Ammon's horn (tissue), 1 donor: ENCODE results near the gene MCAM.
A peak's percentile ranks its signal among the peaks of the same experiment; 100 is the strongest.

Experiments used
- DNase-seq: peaks from one replicate; pipeline ENCODE4 v3.0.0-alpha.2; 2016; ENCODE audit warnings: low spot score

MCAM gene

DNA sequence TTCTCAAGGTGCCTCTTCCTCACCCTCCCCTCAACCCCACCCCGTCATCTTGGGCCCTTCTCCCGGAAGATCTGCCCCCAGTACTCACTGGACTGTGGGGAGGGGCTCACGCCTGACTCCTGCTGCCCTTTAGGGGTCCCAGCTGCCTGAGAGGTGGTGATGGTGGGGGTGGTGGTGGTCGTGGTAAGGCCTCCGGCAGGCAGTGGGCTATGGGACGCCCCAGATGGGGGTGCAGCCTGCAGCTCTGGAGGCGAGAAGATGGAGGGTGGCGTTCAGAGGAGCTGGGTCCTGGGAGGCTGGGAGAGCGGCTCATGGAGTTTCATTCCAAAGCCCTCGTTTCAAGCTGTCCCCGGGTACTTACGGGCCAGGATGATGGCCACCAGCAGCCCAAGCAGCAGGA, 28.8 kb upstream of the MCAM start:
- DNase-seq = no peak

- DNase-seq = no peak
Observed at GRCh38 chr11:119344291-119345010, 27.5 kb upstream of the MCAM start.

DNA sequence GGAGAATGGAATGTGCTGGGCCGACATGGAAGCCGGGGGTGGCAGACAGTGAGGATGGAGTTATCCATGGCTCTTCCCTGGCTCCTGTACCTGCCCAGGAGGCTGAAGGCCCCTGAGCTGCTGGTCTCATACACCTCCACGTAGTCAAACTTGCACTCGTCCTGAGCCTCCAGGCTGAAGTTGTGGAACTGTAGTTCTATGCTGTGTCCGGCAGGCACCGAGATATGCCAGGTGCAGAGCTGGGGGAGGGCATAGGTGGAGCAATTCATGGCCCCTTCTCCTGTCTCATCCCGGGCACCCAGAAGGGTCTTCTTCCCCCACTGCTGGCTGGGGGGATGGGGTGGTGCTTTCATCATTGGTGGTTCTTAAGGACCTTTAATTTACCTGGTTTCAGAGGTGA, 26.8 kb upstream of the MCAM start:
- no peak for DNase-seq

- DNase-seq = no peak
Observed at GRCh38 chr11:119342362-119343130, 25.6 kb upstream of the MCAM start.

GRCh38 chr11:119342023-119342300, 25.0 kb upstream of the MCAM start:
- no peak for DNase-seq

DNA sequence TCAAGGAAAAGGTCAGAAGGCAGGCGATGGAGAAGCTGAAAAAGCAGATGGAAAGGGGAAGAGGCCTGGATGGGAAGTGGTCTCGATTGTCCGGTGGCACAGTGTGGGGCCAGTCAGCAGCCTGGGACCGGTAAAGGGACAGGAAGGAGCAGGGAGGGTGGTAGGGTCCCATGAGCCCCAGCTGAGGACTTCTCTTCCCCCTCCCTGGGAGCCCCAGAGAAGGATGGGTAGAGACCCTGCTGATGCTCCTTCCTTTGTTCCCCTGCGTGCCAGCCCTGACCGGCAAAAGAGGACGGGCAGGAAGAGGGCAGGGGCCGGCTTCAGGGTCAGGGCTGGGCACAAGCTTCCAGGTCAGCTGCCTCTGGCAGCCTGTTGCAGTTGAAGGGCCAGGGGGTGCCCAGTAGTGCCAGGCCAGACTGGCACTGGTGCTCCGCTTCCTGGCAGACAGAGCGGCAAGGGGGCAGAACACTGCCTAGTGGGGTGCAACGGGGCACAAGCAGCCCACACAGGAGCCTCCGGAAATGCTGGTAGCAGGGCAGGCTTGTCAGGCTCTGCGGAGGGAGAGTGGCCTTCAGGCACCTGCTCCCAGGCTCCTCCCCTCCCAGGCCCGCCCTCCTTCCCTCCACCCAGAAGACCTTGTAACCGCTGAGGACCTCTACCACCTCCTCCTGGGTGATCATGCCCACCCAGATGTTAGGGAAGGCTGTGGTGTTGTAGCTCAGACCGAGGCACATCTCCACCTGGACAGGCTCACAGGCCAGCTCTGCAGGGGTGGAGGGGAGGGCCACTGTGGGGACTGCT, 24.5 kb upstream of the MCAM start:
- no peak for DNase-seq

DNA sequence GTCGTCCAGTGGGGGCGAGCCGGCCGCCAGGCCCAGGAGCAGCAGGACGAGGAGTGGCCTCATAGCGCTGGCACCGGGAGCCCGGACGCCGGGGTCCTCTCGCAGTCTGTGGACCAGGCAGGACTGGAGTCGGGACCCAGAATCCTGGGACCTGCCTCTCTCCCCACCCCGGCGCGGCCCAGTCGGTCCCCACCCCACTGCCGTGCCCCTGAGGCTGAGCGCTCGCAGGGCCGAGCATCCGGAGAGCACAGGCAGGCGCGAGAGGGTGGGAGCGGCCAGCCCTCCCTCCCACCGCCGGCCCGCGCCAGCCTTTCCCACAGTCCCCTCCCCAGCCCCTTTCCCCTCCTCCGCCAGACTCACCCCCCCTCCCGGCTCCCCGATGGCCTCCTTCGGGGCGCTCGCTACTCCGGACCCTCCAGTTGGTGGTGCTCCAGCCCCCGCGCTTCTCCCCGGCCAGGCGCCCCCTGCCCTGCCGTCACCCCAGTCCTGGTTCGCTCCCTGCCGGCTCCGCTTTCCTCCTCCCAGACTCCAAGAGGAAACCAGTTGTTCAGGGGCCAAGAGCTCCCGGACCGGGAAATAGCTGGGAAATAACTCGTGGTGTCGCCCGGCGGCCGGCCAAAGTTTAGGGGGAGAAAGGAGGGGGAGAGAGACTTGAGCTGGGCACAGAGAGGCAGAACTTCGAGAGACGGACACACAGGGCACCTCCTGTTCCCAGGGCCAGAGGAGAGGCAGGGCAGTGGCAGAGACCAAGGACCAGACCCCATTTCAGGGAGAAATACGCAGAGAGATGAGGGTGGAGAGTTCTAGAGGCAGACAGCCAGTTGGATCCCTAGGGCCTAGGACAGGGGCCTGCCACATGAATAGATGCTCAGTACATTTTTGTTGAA, 23.6 kb upstream of the MCAM start, which contains the start of gene C1QTNF5:
C1QTNF5 (minus strand) TSS at position 549 of the 887 bp plus-strand sequence; CDS start at position 63, 486 bp downstream.
- no peak for DNase-seq

- DNase-seq = peak; percentile 79
Observed at GRCh38 chr11:119339589-119340334, 22.8 kb upstream of the MCAM start.

DNA sequence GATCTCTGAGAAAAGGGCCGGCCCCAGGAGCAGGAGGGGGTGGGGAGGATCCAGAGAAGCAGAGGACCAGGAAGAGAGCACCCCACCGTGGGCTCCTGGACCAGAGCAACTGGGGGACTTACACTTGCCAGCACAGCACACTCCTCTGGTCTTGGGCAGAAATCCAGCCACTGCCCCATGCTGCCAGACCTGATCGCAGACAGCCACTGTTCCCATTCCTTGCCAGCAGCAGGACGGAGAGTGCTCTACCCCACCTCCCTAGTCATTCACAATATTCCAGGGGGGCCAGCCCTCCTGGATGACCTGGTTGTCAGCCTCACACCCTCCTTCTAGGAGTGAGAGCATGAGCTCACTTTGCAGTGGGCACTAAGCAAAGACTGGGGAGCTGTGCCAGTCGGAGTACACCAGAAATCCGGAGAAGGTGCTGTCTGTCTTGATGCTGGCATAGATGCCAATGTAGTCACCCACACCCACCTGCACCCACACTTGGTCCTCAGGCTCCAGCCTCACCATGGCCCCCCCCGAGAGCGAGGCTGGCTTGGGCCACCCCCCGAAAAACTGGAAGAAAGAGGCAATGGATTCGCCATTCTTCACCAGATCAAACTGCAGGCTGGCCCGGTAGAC, 22.1 kb upstream of the MCAM start:
- DNase-seq = no peak

GRCh38 chr11:119338318-119338890, 21.5 kb upstream of the MCAM start:
- DNase-seq = peak; percentile 85

- no peak for DNase-seq
Observed at GRCh38 chr11:119337581-119338317, 20.8 kb upstream of the MCAM start.

DNA sequence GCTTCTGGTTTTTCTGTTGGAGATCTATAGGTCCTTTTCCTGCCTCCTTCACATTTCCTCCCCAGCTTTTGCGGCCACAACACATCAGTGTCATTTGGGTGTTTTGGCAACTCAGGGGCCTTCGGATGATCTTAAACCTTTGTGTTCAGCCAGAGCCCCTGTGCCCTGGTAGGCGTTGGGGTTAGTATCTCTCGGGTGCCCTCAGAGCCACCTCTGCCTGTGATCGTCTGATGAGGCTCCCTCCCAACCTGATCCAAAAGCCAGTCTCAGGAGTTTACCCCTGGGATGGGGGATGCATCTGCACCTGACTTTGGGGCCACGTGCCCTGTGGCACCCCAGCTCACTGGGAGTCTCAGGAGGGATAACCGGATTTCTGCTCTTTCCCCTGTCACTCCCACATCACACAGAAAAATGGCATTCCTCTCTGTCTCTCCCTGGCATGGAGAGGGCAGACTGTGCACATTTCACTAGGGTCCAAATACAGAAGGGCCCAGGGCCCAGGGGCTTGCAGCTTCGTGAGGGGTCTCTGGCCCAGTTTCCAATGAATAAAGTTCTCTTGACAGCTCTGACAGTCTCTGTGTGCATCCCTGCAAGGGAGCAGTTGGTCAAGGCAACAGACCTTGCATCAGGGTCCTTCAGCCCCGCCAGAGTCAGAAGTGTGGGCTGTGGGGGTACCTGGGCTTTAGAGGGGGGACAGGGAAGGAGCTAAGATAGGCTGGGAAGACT, 20.0 kb upstream of the MCAM start:
- no peak for DNase-seq

- DNase-seq = no peak
Observed at GRCh38 chr11:119335655-119336543, 19.0 kb upstream of the MCAM start.

- no peak for DNase-seq
Observed at GRCh38 chr11:119335091-119335654, 18.2 kb upstream of the MCAM start.

GRCh38 chr11:119334174-119334930, 17.4 kb upstream of the MCAM start, which contains the start of gene RNF26:
Gene RNF26, plus strand, starts transcription at chr11:119334527. Its CDS starts 596 bp downstream, at chr11:119335123.
- peak; percentile 99 for DNase-seq

GRCh38 chr11:119332111-119332765, 15.3 kb upstream of the MCAM start:
- no peak for DNase-seq
